SK-N-SH treated with all-trans-retinoic acid at 6 μM for 48 hours (cell line): Measurements from ENCODE around the gene GAPDHS.

Source experiments
- ATAC-seq: fragments of 200-7000 bp; cut with Tn5 transposase; 3 replicates; pipeline ENCODE4 v1.9.1; 2020; ENCODE audit warnings: mild to moderate bottlenecking, moderate library complexity
- ARNTL ChIP-seq: fragments of 450-650 bp; formaldehyde crosslinking; IDR thresholded peaks from 2 replicates; pipeline ENCODE4 v1.5.0; 2020; ENCODE audit warnings: low read depth, mild to moderate bottlenecking, moderate library complexity, borderline replicate concordance
- BACH2 ChIP-seq: fragments of 250-450 bp; sonication (Bioruptor Pico); IDR thresholded peaks from 2 replicates; pipeline ENCODE4 v1.9.0; 2021; ENCODE audit warnings: mild to moderate bottlenecking, borderline replicate concordance
- GLIS3 ChIP-seq: fragments of 250-450 bp; sonication (Bioruptor Pico); IDR thresholded peaks from 2 replicates; pipeline ENCODE4 v1.5.0; 2020; ENCODE audit warnings: mild to moderate bottlenecking, moderate library complexity
- PPARA ChIP-seq: fragments of 250-450 bp; sonication (Bioruptor Pico); IDR thresholded peaks from 2 replicates; pipeline ENCODE4 v1.5.0; 2020; ENCODE audit warnings: mild to moderate bottlenecking, borderline replicate concordance
- TOX ChIP-seq: fragments of 250-450 bp; sonication (Bioruptor Pico); IDR thresholded peaks from 2 replicates; pipeline ENCODE4 v1.8.0; 2021; ENCODE audit warnings: mild to moderate bottlenecking, moderate library complexity, borderline replicate concordance
- ZNF565 ChIP-seq: fragments of 450-650 bp; formaldehyde crosslinking; conservative IDR thresholded peaks from 2 replicates; pipeline ENCODE4 v1.5.0; 2020; ENCODE audit warnings: low read depth, mild to moderate bottlenecking, moderate library complexity
- TF ChIP-seq, protein P1 (sequence below): fragments of 250-450 bp; sonication (Bioruptor Pico); IDR thresholded peaks from 2 replicates; pipeline ENCODE4 v1.5.1; 2020; ENCODE audit warnings: low read depth, mild to moderate bottlenecking, moderate library complexity

Gene GAPDHS

GRCh38 chr19:35590875-35591274 is 57.6 kb downstream of the GAPDHS start:
- no peak for ATAC-seq
- TF ChIP-seq ARNTL (no peak), TOX (CRISPR knock-in tag) (no peak)
- TF ChIP-seq, all 23 proteins: peak for 0

DNA sequence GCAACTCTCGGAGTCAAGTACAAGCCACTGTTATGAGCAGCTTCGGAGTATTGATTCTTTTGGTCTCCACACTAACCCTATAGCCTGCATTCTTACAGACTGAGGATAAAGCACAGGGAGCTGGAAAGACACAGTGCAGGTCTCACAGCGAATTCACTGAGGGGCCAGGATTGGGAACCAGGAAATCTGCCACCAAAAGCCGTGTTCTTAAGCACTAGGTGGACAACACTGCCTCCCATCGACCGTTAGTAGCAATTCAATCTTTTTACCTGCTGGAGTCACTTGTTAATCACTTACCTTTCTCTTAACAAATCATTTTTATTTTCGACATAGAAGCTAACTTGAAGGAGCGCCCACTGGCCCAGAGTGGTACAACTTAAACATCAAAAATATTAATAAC is 59.0 kb downstream of the GAPDHS start:
- no peak for ATAC-seq
- no peak for TF ChIP-seq TOX (CRISPR knock-in tag)
- TF ChIP-seq, protein P1, sequence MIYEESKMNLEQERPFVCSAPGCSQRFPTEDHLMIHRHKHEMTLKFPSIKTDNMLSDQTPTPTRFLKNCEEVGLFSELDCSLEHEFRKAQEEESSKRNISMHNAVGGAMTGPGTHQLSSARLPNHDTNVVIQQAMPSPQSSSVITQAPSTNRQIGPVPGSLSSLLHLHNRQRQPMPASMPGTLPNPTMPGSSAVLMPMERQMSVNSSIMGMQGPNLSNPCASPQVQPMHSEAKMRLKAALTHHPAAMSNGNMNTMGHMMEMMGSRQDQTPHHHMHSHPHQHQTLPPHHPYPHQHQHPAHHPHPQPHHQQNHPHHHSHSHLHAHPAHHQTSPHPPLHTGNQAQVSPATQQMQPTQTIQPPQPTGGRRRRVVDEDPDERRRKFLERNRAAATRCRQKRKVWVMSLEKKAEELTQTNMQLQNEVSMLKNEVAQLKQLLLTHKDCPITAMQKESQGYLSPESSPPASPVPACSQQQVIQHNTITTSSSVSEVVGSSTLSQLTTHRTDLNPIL (CRISPR knock-in tag) = no peak
- no peak for TF ChIP-seq GLIS3 (CRISPR knock-in tag)
- no peak for TF ChIP-seq PPARA (CRISPR knock-in tag)
- no peak for TF ChIP-seq ZNF565
- no peak for TF ChIP-seq BACH2 (CRISPR knock-in tag)
